ENCODE measurements around the gene OR2T11.
"Not testable (repeated sequence)": the region's sequence is repeated elsewhere in the genome, so short reads cannot be mapped to it uniquely, and the experiment has no call there.

OR2T11 gene

GRCh38 chr1:248573856-248574255 lies 61.0 kb downstream of the OR2T11 start:
- H3K4me3 ChIP-seq (ENCODE audit: low read depth, low read length); H3K36me3 ChIP-seq (ENCODE audit: control insufficient read depth, insufficient read depth, low read length); H3K9ac ChIP-seq (ENCODE audit: low read depth, low read length); H3K4me1 ChIP-seq (ENCODE audit: control insufficient read depth, insufficient read depth, low read length); H3K9me3 ChIP-seq (ENCODE audit: control insufficient read depth, insufficient read depth, low read length); H3K27me3 ChIP-seq (ENCODE audit: control insufficient read depth, insufficient read depth, low read length): not testable (repeated sequence)
